Suppressor macrophage treated with lipopolysaccharide for 1 hour (primary cell): ENCODE measurements around the gene USP31.
A peak's percentile ranks its signal among the peaks of the same experiment; 100 is the strongest.

ENCODE experiments used
- DNase-seq, 3 donors: peaks; one replicate each; pipeline ENCODE4 v3.0.0-alpha.2; 2020 to 2022

USP31 gene

DNA sequence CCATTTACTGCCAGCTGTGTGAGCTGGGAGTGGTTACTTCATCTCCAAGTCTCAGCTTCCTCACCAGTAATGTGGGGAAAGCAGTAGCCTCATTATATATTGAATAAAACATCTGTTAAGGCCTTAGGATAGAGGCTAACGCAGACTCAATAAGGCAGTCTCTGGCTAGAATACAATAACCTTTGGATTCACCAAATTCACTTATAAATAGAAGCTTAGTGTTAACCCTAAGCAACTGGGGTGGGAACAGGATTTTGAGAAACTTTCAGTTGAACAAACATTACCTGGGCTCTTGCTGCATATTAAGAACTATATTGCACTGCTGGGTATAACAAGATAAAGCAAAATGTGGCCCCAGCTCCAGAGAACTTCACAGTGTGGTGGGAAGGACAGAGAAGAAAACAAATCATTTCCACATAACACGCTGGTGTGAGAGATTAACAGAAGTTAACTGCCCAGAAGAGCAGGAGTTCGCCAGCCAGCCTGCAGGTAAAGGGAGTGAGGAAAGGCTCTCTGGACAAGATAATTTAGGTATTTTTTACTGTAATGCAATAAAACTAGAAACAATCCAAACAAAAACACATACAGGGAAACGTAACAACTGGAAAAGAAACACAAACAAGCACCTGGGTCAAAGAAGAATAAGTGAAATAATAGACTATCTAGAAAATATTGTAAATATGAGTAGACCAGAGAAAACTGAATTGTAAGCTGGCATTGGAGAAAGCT, 57.0 kb downstream of the USP31 start:
- DNase-seq = no peak

DNA sequence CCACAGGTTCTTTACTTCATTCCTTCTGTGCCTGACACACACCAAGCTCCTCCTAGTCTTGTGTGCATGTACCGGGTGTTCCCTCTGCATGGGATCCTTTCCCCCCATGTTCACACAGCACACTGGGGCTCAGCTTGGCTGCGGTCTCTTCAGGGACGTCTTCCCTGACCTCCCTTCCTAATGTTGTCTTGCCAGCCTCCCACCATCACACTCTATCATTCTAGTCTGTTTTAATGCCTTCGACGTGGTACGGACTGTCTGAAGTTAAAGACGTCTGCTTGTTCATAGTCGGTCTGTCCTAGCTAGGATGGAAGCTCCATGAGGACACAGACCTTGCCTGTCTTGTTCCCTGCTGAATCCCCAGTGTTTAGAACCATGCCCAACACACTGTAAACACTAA, 60.1 kb downstream of the USP31 start:
- no peak for DNase-seq

DNA sequence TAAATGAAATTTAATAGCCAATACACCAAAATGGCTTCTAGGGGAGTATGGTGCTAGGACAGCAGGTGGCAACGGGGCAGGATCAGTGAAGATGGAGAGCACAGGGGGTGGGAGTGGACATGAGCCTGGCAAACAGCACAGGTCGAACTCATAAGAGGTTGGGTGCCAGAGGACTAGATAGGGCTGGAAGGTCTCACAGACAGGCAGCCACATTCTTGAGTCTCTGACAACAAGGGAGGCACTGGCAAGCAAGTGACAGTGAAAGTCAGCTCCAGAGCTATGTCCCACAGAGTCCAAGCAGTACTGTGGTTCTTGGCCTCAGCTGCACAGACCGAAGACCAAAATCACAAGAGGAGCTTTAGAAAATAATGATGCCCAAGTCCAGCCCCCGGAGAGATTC, 61.2 kb downstream of the USP31 start:
- DNase-seq = no peak

DNA sequence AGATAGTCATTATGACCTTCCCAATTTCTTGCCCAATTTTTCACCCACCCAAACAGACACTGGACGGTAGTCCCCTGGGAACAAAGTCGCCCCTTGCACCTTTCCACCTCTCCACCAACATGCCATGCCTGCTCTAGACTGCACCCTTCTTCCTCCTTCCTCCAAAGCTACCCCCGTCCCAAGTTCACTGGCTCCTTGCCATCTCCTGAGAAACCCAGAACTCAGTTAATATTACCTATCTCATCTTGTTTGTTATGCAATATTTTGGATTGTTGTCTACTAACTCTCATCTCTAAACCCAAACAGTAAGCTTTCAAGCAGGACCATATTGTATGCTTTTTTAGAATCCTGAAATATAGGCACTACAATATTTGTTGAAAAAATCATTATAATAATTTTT, 63.3 kb downstream of the USP31 start:
- DNase-seq = no peak

DNA sequence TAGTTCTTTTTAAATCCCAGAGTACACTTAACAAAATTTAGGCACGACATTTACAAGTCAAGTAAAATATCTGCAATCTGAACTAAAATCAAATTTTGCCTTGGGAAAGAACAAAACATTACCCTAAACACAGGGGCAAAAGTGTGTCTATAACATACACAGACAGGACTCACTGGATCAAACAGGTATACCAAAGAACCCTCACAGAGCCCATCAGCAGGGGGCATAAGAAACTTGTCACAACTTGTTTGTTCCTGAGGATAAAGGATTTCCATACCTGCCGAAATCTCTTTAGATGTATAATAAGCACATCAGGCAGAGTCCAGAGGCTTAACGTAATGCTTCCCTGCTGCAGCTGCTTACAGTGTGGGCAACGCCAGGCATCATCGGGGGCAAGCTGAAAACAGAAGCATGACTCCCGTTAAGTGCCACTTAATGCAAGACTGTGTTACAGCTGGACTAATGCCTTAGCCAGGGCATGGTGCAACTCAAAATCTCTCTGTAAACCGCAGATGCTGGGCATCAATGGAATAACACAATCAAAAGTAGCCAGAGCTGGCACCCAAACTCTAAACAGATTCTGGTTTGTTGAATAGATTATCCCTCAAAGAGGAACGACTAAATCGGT, 67.0 kb downstream of the USP31 start:
- DNase-seq = no peak

DNA sequence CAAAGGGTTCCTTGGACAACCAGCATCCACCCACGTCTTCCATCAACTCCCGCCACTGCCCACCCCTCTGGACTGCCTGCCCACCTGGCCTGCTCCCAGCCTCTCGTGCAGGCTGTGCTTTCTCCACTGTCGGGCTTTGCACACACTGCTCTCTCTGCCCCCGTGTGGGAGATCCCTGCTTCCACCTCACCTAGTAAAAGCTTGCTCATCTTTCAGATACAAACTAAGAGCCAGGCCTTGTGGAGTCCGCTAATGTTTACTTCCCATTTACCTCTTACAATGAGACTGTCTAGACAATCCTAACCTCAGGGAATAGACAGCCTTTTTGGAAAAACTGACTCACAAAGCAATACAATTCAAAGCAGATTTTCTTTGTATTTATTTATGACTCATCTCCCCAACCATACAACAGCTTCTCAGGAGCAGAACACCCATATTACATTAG, 67.6 kb downstream of the USP31 start:
- DNase-seq = no peak

DNA sequence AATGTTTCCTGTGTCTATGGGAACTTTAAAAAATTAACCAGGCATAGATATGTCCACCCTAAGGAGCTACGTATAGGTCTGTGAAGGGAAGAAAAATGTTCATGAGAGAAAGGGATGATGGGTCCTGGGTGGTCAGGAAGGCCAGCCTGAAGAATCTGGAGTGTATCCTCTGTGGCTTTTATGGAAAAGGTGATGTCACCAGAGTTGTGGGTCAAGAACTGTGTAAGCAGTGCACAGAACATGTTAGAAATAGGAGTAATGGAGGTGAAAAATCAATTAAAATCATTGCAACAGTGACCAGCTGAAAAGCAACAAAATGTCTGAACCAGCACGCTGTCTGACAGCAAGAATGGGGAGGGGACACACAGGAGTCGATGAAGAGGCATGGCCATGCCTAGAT, 68.5 kb downstream of the USP31 start:
- no peak for DNase-seq

DNA sequence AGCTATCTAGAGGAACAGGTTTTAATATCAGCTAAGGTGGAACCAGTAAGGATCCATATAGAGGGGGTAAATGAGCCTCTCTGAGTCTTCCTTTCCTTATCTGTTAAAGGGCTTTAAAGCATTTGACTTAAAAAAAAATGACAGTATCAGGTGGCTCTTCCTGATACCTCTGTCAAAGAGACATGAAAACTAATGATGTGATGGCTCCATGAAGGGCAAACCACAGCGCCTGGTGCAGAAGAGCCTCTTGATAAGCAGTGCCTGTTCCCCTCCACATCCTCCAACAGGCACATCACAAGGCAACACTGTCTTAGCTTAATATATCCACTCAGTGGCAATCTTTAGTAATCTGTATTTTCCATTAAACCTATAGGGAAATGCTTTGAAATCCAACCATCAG, 68.9 kb downstream of the USP31 start:
- DNase-seq = no peak

DNA sequence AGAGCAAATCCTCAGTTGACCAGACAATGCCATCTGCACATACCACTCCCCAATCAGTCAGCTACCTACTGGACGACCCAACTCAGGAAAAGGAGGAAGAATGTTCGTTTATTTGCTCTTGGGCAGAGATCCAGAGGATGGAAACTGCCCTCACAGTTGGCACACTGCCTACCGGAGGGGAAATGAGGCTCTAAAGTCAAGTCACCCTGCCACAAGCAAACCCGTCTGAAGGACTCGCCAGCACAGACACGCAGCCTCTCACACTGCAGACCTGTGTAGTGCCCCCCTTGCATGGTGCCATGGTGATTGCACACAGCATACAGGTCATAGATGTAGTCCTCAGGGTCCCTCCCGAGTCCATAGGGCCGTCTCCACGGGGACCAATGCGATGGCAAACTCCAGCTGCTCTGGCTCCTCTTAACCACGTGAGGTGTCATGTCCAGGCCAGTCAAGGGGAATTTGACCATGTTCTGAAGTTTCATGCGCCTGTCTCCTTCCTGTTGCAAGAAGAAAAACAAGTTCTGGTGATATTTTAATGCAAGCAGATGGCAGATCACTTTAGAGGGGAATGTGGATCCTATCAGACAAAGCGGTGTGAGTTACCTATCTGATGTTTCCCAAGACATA, 69.5 kb downstream of the USP31 start:
- no peak for DNase-seq

DNA sequence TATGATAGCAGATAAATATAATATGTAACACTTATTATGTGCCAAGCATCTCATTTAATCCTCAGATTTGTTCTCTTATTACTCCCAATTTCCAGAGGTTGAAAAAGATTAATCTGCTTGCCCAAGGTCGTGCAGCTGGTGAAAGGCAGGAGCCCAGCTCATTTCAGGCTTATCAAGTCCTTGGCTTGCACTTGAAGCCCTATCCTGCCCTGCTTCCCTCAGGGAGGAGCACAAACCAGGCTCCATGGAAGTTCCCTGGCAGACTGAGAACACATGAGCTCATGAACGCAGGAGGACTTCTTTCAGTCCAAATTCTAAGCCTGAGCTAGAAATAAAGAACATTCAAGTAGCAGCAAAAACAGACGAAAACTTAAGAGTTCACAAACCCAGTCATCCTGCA, 74.8 kb downstream of the USP31 start:
- DNase-seq = no peak

DNA sequence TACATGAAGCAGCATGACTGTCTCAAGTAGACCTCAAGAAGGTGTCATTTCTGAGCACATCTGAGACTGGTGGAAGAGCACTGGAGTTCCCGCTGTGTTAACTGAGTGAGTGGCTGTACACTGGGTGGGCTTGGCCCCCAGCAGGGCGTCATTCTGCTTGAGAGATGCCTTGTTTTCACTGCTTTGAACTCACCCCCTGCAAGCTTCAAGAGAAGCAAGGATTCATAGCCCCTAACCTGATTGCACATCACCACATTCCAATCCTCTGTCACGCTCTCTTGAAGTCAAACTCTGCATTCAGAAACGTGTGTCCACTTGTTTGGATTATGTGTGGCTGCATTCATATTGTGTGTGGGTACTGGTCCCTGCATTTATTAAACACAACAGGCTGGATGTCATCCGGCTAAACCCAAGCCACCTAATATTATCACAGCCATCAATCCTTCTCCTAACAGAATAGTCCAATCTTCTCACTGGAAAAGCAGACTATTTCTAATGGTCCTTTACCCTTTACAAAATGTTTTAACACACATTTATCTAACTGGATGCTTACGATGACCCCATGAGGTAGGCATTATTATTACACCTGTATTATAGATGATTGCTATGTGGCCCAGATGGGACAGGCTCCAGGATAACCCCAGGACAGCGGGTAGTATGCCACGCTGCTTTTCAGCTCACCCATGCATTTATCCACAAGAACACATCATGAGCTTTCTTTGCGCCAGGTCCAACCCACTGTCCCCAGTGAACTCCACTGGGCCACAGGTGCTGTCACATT, 76.3 kb downstream of the USP31 start:
- no peak for DNase-seq

DNA sequence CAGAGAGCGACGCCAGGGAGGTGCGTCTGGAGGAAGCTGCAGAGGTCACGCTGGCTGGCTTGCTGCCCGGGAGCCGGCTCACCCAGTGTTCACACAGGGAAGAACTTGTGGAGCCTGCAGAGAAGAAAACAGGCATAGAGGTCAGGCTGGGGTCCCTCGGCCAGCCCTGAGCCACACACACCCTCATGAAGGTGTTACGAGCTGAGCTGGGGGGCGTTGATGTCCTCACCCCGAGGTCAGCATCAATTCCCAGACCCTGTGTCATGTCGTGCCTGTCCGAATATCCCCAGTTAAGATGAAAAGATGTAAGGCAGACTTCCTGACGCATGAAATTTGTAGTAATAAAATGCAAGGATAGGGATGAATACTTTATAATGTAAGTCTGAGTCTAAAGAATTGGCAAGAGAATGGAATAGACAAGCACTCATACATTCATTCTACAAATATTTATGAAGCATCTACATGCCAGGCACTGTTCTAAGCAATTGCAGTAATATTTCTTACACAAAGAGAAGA, 77.1 kb downstream of the USP31 start:
- DNase-seq = no peak

DNA sequence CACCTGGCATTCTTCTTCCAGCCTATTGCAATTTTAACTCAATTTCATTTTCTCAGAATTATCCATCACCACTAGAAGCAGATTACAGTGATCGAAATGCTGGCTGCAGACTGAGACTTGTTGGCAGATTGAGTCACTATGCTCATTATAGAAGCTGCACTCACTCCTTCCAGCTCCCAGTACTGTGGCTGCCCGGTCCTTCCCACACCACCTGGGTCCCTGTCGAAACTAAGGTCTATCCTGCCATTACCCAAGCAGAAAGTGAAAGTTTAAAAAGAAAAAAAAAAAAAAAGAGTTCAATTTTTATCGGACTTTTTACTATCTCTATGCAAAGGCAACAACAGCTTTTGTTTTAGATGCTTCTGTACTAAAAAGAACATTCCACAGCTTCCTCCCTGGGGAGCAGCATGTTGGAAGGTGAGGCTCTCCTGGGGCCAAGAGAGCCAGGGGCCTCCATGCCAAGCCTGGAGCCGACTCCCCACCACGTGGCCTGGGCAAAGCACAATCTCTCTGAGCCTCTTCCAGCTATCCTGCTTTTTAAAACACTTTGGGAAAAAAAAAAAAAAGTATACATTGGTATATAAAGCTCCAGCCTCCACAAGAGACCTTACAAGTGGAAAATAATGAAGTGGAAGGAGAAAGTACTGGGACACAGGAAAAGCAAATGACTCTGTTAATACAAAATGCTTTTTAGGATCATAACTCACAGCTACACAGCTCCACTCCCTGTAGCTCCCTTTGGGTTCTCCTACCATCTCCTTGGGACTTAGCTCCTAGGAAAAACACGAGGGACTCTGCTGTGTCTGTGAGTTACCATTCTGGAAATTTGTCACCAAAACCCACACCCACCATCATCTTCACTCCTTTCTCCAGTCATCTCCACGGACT, 77.8 kb downstream of the USP31 start:
- DNase-seq = no peak

DNA sequence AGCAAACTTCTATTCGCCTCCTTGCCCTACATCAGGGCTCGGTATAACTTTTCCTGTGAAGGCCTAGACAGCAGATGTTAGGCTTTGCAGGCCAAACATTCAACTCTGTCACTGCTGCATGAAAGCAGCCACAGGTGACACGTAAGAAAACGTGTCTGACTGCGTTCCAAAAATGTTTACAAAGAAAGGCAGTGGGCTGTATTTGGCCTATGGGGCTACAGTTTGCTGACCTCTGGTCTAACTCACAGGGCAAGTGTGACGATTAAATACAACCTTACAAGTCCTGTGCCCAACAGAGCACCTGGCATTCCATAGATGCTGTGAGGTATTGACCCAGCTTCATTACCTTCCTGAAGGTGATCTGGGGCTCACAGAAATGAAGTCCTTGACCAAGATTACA, 79.4 kb downstream of the USP31 start:
- no peak for DNase-seq

DNA sequence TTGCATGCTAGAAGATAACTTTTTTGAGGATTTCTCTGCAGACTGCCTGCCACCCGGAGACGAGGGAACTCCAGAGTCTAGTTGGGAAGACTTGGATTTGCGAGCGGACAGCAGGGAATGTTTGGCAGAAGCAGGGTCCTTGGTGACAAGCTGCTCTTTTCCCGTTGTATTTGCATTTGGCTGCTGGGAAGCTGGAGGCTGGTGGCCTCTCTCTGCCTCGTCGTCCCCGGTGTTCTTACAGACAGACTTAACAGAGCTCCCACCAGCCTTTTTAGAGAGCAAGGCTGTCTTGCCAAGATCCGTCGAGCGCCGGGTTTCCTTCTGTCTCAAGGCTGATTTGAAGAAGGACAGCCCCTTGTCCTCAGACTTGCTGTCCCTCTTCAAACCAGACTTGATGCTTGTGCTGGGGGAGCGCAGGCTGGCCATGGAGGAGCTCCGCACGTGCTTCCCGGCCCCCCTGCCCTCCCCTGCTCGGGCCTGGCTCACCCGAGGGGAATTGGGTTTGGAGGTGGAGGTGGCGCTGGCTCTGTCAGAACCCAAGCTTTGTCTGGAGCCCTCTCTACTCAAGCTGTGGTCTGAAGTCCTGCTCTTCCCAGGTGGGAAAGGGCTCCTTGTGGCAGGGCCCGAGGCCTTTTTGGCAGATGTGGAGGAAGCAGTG, 81.0 kb downstream of the USP31 start:
- no peak for DNase-seq

DNA sequence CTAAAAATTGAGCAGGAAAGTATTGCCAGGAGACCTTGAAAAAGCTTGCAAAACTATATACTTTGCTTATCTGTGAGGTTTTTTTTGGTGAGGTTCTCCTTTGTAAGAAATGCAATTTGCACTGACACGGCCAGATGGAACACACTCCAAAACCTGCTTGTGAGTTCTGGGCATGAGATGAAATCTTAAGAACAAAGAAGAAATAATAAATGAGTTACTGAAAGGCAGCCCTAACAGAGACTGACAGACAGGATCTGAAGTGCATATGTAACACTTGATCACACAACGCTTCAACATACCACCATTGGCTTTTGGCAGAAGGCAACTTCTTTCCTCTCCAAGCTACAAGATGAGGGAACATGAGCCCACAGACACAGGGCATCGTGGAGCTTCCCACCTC, 82.6 kb downstream of the USP31 start:
- no peak for DNase-seq

DNA sequence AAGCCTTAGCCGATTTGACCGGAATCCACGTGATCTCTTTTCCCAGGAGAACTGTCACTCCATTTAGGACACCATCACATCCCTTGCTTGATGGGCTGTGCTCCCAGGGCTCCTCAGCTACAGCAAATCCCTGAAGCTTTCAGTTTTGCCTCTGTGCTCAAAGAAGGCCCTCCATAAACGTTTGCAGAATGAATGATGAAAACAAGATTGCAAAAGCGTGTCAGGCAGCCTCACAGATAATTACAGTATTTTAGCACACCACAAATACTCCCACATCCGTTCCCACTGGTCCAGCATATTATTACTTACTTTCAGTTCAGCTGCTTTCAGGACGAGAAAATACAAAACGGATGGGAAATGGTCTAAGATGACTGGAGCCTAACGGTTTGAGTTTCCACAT, 84.6 kb downstream of the USP31 start:
- peak in 1 of 3 donors; percentile 54 for DNase-seq

DNA sequence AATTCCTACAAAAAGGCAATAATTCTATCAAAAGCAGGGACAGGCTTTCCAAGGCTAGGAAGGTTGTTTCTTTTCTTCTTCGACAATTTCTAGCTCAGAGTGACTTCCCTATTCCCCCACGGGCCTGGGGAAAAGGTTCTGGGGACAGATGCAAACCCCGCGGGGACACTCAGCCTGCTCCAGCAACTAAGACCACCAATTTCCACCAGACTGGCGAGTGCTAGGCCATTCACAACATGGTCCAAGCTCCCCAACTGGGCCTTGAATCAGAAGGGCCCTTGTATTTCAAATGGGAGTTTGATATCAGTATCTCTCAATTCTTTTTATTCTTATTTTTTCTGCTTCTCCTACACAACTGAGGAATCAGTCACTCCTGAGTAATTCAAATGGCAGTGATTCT, 86.7 kb downstream of the USP31 start:
- no peak for DNase-seq

DNA sequence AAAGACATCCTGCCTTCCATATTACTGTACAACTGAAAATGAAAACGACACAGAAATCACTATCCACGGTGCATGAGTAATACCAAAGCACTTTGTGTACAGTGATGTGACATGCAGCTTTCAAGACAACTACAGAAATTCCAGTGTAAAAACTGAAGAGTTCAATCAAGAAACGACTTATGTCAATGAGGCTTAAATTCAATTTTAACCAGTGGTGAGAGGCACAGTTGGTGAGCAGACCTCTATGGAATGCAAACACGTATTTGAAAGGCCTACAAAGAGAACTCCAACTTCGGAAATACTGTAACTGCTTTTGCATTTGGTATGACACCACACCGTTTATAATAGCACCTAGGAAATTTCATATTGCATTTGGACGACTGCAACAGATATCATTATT, 87.6 kb downstream of the USP31 start:
- no peak for DNase-seq

DNA sequence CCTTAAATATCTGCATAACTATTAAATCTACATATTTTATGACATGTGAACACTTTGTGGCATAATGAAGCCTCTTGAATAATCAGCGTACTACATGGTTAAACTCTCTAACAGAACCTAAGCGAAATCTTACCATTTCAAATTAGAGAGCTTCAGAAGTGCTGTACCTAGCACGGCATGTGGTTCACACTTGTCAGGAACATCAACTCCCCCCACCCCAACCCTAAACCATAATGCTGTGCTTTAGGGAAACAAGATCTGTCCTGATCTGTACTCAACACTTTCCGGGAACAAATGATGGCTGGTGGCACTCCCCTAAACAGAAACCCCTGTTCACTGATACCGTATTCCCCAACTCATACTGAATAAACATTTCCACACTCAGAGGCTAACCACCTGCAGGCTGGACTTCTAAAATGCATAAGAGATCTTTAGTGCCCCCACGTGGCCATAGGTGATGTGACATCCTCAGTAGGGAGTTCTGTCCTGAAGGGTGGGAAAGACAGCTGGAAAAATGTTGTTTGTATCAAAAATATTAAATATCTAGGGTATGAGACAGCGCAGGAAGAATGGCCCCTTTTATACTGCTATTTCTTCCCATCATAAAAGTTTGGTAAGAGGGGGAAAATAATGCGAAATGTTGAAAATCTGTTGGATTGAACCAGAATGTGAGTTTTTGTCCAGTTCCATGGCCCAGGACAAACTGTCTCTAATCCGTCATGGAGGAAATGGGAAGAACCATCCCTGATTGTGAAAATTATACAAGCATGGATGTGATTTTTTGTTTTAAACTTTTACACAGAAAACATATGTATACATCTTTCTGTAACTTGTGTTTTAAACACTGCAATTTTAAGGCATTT, 88.6 kb downstream of the USP31 start:
- peak; percentile 76 to 77 (median 76) for DNase-seq

DNA sequence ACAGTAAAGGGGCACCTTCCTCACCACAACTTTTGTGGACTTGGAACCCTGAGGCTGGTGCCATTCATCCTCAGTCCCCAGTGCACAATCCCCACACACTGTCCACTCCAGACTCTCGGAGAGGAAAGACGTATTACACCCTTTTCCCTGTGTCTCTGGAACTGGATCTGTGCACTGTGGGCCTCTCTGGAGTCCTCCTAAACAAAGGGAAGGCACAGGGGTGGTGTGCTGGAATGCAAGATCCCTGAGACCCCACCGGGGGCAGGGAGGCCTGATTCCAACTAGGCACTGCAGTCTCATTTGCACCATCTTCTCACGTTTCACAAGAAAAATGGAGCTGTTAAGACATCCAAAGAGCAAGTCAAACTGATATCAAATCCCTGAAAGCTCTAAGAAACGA, 89.8 kb downstream of the USP31 start:
- DNase-seq = no peak
